K562 (cell line): Measurements from ENCODE around the gene CHD8. TPM values are rescaled to one million over a fixed set of nuclear protein-coding genes. Genes with fewer than 3 reads are reported as not detected.

Source experiments
- ATF7 ChIP-seq: fragments of 450-650 bp; IDR thresholded peaks from 2 replicates; pipeline ENCODE4 v1.7.1; 2014; ENCODE audit warnings: mild to moderate bottlenecking, moderate library complexity
- CREB1 ChIP-seq, 2 experiments: sonication (generic) in 1 of 2; formaldehyde crosslinking in 1 of 2; IDR thresholded peaks; 2 replicates each; pipeline versions ENCODE4 v1.6.1 to v1.8.0; 2012 to 2022; ENCODE audit warnings: inconsistent platforms in 1 of 2, mild to moderate bottlenecking in 1 of 2, missing genetic modification reagents in 1 of 2, moderate library complexity in 1 of 2
- CTBP1 ChIP-seq: fragments of 450-650 bp; IDR thresholded peaks from 2 replicates; pipeline ENCODE4 v1.6.1; 2016; ENCODE audit warnings: borderline replicate concordance
- GABPB1 ChIP-seq: sonication (generic); formaldehyde crosslinking; IDR thresholded peaks from 2 replicates; pipeline ENCODE4 v1.8.0; 2022; ENCODE audit warnings: mild to moderate bottlenecking, missing genetic modification reagents
- GATAD2B ChIP-seq: fragments of 450-650 bp; IDR thresholded peaks from 2 replicates; pipeline ENCODE4 v1.6.1; 2017; ENCODE audit warnings: mild to moderate bottlenecking, borderline replicate concordance
- JUNB ChIP-seq: fragments of 450-650 bp; formaldehyde crosslinking; conservative IDR thresholded peaks from 2 replicates; pipeline ENCODE4 v1.4.0; 2020; ENCODE audit warnings: mild to moderate bottlenecking
- NR2C2 ChIP-seq, 2 experiments: fragments of 200-800 bp in 1 of 2; sonication (Bioruptor generic) in 1 of 2; sonication (generic) in 1 of 2; formaldehyde crosslinking in 1 of 2; IDR thresholded peaks; 2 replicates each; pipeline versions ENCODE4 v1.6.1 to v1.8.0; 2016 to 2022; ENCODE audit warnings: mild to moderate bottlenecking in 1 of 2, missing compliant biosample characterization in 1 of 2, missing genetic modification characterization in 1 of 2, missing genetic modification reagents in 1 of 2
- POLR2AphosphoS5 ChIP-seq: IDR thresholded peaks from 2 replicates; pipeline ENCODE4 v1.6.1; 2011; ENCODE audit warnings: mild to moderate bottlenecking, low read depth, low read length, moderate library complexity; ENCODE audit not compliant: control insufficient read depth, insufficient read depth
- POLR2G ChIP-seq: fragments of 200-400 bp; formaldehyde crosslinking; IDR thresholded peaks from 2 replicates; pipeline ENCODE4 v1.6.1; 2017; ENCODE audit warnings: low read depth, mild to moderate bottlenecking, antibody characterized with exemption, low read length, moderate library complexity
- SNRNP70 ChIP-seq: fragments of 200-400 bp; formaldehyde crosslinking; optimal IDR thresholded peaks from 2 replicates; pipeline ENCODE3; 2017; ENCODE audit warnings: low read depth, low read length
- TAF1 ChIP-seq: IDR thresholded peaks from 2 replicates; pipeline ENCODE4 v1.6.1; 2011; ENCODE audit warnings: mild to moderate bottlenecking, low read length, moderate library complexity; ENCODE audit not compliant: insufficient read depth, control insufficient read depth, severe bottlenecking; ENCODE audit errors: extremely low read depth
- TCF3 ChIP-seq: sonication (generic); formaldehyde crosslinking; IDR thresholded peaks from 2 replicates; pipeline ENCODE4 v1.4.0; 2020; ENCODE audit warnings: mild to moderate bottlenecking, missing genetic modification reagents
- ZKSCAN1 ChIP-seq: fragments of 150-350 bp; IDR thresholded peaks from 2 replicates; pipeline ENCODE4 v1.6.1; 2016; ENCODE audit warnings: low read depth, low read length
- polyA plus RNA-seq, 8 experiments: library from polyadenylated mRNA; depleted of rRNA in 4 of 8; stranded (reverse) in 5 of 8; unstranded in 3 of 8; fragments of >200 nt; fragmentation: Nextera tagmentation in 2 of 8; fragmentation: Illumina TruSeq in 1 of 8; extraction: Ambion mirVana in 2 of 8; extraction: Trizol in 1 of 8; gene quantifications; 2 replicates each; pipeline versions ENCODE4 v1.2.1 to v1.2.3, GENCODE V29; 2011 to 2014; ENCODE audit warnings: inconsistent platforms in 1 of 8, missing spikeins in 1 of 8
- total RNA-seq, 7 experiments: library from RNA; depleted of rRNA in 6 of 7; stranded (reverse); fragments of >200 nt in 6 of 7; fragmentation: Illumina TruSeq in 2 of 7; extraction: Trizol in 2 of 7; gene quantifications; 2 replicates each; pipeline versions ENCODE4 v1.2.1 to v1.2.3, GENCODE V29; 2011 to 2021; ENCODE audit warnings: low replicate concordance in 1 of 7
- TF ChIP-seq, protein P1 (sequence below): sonication (generic); formaldehyde crosslinking; IDR thresholded peaks from 2 replicates; pipeline ENCODE4 v1.8.1; 2023; ENCODE audit warnings: mild to moderate bottlenecking, missing genetic modification reagents
- TF ChIP-seq, protein P2 (sequence below): fragments of 450-650 bp; IDR thresholded peaks from 2 replicates; pipeline ENCODE4 v1.6.1; 2017; ENCODE audit warnings: antibody characterized with exemption, mild to moderate bottlenecking
- TF ChIP-seq, protein P3 (sequence below): fragments of 450-650 bp; IDR thresholded peaks from 2 replicates; pipeline ENCODE4 v1.6.1; 2016
- TF ChIP-seq, protein P4 (sequence below): sonication (generic); IDR thresholded peaks from 2 replicates; pipeline ENCODE4 v1.6.1; 2016

The CHD8 gene
- total and polyA plus RNA-seq, 9 of the 15 experiments (the other 6 are each of a cell fraction or from before 2014, with no cell fraction given) = 11.1 to 51.2 (median 32.8) TPM

DNA sequence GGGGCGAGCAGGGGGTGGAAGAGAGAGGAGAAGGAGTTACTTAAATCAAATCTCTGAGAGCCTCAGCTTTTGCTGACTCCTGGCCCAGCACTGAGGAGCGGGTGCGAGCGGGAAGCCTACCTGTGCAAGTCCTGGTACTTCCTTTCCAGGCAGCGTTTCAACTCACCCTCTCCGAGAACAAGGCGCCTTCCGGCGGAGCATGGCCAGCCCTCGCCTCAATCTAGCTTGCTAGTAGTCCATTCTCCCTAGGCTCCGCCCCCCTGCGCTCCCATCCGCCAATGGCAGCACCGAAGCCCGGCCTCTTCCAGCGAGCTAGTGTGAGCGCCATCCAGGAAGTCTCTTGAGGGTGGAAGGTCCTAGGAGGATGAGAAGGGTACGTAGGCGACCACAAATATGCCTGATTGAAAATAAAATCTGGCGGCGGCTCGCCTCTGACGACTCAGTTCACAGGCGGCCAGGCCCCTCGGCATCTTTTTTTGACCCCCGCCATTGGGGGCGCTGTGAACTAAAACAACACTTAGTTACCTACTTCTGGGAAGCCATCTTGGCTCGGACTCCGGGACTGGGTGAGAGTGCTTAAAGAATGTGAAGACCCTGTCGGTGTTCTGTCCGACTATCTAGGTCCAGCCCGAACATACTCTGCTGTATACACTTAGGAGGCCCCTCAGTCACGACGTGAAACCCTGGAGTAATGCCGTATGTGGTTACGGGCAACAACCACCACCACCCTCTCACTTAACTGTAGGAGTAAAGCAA lies at the start of gene CHD8 (continued):
- TF ChIP-seq CREB1 (IDR thresholded peaks at IDR 0.05) (no peak), CREB1 (CRISPR knock-in tag; IDR thresholded peaks at IDR 0.05) (no peak; the same call in 1 of the 2 replicates), CTBP1 (peak; percentile 50; the same call in 1 of the 2 replicates), TCF3 (CRISPR knock-in tag) (0 out of 2 replicates have a peak, but pooled peaks have one; percentile 4), ATF7 (peak; percentile 78), SNRNP70 (no peak), POLR2AphosphoS5 (peak; percentile 51; the same call in 1 of the 2 replicates), NR2C2 (CRISPR knock-in tag; IDR thresholded peaks at IDR 0.05) (no peak), NR2C2 (tag; IDR thresholded peaks at IDR 0.05) (peak; percentile 70; the same call in 1 of the 2 replicates), GABPB1 (CRISPR knock-in tag) (0 out of 2 replicates have a peak, but pooled peaks have one; percentile 19), TAF1 (peak; percentile 70), POLR2G (peak; percentile 84), ZKSCAN1 (0 out of 2 replicates have a peak, but pooled peaks have one; percentile 6), JUNB (no peak), GATAD2B (0 out of 2 replicates have a peak, but pooled peaks have one; percentile 60)
- TF ChIP-seq, protein P1, sequence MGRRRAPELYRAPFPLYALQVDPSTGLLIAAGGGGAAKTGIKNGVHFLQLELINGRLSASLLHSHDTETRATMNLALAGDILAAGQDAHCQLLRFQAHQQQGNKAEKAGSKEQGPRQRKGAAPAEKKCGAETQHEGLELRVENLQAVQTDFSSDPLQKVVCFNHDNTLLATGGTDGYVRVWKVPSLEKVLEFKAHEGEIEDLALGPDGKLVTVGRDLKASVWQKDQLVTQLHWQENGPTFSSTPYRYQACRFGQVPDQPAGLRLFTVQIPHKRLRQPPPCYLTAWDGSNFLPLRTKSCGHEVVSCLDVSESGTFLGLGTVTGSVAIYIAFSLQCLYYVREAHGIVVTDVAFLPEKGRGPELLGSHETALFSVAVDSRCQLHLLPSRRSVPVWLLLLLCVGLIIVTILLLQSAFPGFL = no peak
- TF ChIP-seq, protein P2, sequence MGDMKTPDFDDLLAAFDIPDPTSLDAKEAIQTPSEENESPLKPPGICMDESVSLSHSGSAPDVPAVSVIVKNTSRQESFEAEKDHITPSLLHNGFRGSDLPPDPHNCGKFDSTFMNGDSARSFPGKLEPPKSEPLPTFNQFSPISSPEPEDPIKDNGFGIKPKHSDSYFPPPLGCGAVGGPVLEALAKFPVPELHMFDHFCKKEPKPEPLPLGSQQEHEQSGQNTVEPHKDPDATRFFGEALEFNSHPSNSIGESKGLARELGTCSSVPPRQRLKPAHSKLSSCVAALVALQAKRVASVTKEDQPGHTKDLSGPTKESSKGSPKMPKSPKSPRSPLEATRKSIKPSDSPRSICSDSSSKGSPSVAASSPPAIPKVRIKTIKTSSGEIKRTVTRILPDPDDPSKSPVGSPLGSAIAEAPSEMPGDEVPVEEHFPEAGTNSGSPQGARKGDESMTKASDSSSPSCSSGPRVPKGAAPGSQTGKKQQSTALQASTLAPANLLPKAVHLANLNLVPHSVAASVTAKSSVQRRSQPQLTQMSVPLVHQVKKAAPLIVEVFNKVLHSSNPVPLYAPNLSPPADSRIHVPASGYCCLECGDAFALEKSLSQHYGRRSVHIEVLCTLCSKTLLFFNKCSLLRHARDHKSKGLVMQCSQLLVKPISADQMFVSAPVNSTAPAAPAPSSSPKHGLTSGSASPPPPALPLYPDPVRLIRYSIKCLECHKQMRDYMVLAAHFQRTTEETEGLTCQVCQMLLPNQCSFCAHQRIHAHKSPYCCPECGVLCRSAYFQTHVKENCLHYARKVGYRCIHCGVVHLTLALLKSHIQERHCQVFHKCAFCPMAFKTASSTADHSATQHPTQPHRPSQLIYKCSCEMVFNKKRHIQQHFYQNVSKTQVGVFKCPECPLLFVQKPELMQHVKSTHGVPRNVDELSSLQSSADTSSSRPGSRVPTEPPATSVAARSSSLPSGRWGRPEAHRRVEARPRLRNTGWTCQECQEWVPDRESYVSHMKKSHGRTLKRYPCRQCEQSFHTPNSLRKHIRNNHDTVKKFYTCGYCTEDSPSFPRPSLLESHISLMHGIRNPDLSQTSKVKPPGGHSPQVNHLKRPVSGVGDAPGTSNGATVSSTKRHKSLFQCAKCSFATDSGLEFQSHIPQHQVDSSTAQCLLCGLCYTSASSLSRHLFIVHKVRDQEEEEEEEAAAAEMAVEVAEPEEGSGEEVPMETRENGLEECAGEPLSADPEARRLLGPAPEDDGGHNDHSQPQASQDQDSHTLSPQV = peak; percentile 24
- TF ChIP-seq, protein P3, sequence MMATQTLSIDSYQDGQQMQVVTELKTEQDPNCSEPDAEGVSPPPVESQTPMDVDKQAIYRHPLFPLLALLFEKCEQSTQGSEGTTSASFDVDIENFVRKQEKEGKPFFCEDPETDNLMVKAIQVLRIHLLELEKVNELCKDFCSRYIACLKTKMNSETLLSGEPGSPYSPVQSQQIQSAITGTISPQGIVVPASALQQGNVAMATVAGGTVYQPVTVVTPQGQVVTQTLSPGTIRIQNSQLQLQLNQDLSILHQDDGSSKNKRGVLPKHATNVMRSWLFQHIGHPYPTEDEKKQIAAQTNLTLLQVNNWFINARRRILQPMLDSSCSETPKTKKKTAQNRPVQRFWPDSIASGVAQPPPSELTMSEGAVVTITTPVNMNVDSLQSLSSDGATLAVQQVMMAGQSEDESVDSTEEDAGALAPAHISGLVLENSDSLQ = peak; percentile 50; the same call in 1 of the 2 replicates
- TF ChIP-seq, protein P4, sequence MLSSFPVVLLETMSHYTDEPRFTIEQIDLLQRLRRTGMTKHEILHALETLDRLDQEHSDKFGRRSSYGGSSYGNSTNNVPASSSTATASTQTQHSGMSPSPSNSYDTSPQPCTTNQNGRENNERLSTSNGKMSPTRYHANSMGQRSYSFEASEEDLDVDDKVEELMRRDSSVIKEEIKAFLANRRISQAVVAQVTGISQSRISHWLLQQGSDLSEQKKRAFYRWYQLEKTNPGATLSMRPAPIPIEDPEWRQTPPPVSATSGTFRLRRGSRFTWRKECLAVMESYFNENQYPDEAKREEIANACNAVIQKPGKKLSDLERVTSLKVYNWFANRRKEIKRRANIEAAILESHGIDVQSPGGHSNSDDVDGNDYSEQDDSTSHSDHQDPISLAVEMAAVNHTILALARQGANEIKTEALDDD = peak; percentile 47; the same call in 1 of the 2 replicates
